Right lobe of liver (tissue), 4 donors: Measurements from ENCODE around the gene ULBP1.

Experiments
- CTCF ChIP-seq, 4 donors: fragments of 200-600 bp in 3 of 4; fragments of 450-650 bp in 1 of 4; IDR thresholded peaks; one replicate each; pipeline versions ENCODE4 v1.5.1 to v1.8.0; 2016 to 2022; ENCODE audit warnings: antibody characterized with exemption in 4 of 4, mild to moderate bottlenecking in 2 of 4
- POLR2A ChIP-seq: fragments of 450-650 bp; IDR thresholded peaks from one replicate; pipeline ENCODE4 v1.6.1; 2017; ENCODE audit warnings: antibody characterized with exemption, mild to moderate bottlenecking
- donor health status: DM: no; HTN: no; CAD: no.
- donor health status: DM: no; HTN: no; CAD: no.
- donor health status: DM: no; HTN: yes; CAD: no.

GRCh38 chr6:149948616-149949015 lies 15.1 kb upstream of the ULBP1 start:
- TF ChIP-seq CTCF (IDR thresholded peaks at IDR 0.05) (no peak), POLR2A (no peak)
